Body of pancreas (tissue), 4 donors: ENCODE data around the gene NDC80. TPM values are rescaled to one million over a fixed set of nuclear protein-coding genes. Genes with fewer than 3 reads are reported as not detected.
"Not testable (repeated sequence)": the region's sequence is repeated elsewhere in the genome, so short reads cannot be mapped to it uniquely, and the experiment has no call there.

Experiments used
- ATAC-seq: fragments of 150-250 bp; one replicate; pipeline ENCODE4 v1.9.1; 2016
- DNase-seq, 4 donors: peaks; one replicate each; pipeline ENCODE4 v3.0.0-alpha.2; 2019
- H3K27ac ChIP-seq, 4 donors: fragments of 200-600 bp; sonication (generic); 1 replicate in 3 of 4; 2 replicates in 1 of 4; pipeline versions ENCODE4 v1.5.1 to v1.6.1; 2016 to 2019; ENCODE audit warnings: mild to moderate bottlenecking in 1 of 4, mixed read lengths in 1 of 4, moderate library complexity in 1 of 4
- H3K27me3 ChIP-seq, 2 donors: fragments of 200-600 bp; sonication (generic); one replicate each; pipeline ENCODE4 v1.6.0; 2016; ENCODE audit warnings: mild to moderate bottlenecking in 1 of 2
- H3K36me3 ChIP-seq, 2 donors: fragments of 200-600 bp; sonication (generic); replicated peaks in 1 of 2; 2 replicates each; pipeline ENCODE4 v1.5.1; 2016; ENCODE audit warnings: low read depth in 2 of 2; ENCODE audit not compliant: insufficient read depth in 1 of 2
- H3K4me1 ChIP-seq: fragments of 200-600 bp; sonication (generic); one replicate; pipeline ENCODE4 v1.6.0; 2016
- H3K4me3 ChIP-seq, 2 donors: fragments of 200-600 bp; sonication (generic); 1 replicate in 1 of 2; 2 replicates in 1 of 2; pipeline ENCODE4 v1.5.1; 2016 to 2019
- H3K9me3 ChIP-seq, 3 donors: fragments of 200-600 bp; sonication (generic); 1 replicate in 2 of 3; 2 replicates in 1 of 3; pipeline ENCODE4 v1.5.1; 2016
- POLR2A ChIP-seq, 3 donors: fragments of 450-650 bp; IDR thresholded peaks; one replicate each; pipeline ENCODE4 v1.6.1; 2016; ENCODE audit warnings: antibody characterized with exemption in 3 of 3, mild to moderate bottlenecking in 2 of 3
- WGBS, 2 donors: methylation state at CpG; one replicate each; pipeline ENCODE4 v1.1.5; 2017; 5-methylcytosine and 5-hydroxymethylcytosine counted together
- intact Hi-C: fragments of 100-400 bp; cut with DNase I; formaldehyde crosslinking; loops from one replicate; pipeline ENCODE4 v1.15.1; 2023
- total RNA-seq, 2 donors: library from RNA; depleted of rRNA; stranded (reverse); fragments of >200 nt; gene quantifications; one replicate each; pipeline ENCODE4 v1.1.0, GENCODE V29; 2016
- TF ChIP-seq, protein P1 (sequence below), 7 experiments: fragments of 450-650 bp in 4 of 7; fragments of 200-600 bp in 3 of 7; sonication (generic) in 3 of 7; IDR thresholded peaks; one replicate each; pipeline ENCODE4 v1.5.1; 2016 to 2019; ENCODE audit warnings: antibody characterized with exemption in 7 of 7

Gene NDC80
- total RNA-seq, 2 donors from 2014 or later = not detected

DNA sequence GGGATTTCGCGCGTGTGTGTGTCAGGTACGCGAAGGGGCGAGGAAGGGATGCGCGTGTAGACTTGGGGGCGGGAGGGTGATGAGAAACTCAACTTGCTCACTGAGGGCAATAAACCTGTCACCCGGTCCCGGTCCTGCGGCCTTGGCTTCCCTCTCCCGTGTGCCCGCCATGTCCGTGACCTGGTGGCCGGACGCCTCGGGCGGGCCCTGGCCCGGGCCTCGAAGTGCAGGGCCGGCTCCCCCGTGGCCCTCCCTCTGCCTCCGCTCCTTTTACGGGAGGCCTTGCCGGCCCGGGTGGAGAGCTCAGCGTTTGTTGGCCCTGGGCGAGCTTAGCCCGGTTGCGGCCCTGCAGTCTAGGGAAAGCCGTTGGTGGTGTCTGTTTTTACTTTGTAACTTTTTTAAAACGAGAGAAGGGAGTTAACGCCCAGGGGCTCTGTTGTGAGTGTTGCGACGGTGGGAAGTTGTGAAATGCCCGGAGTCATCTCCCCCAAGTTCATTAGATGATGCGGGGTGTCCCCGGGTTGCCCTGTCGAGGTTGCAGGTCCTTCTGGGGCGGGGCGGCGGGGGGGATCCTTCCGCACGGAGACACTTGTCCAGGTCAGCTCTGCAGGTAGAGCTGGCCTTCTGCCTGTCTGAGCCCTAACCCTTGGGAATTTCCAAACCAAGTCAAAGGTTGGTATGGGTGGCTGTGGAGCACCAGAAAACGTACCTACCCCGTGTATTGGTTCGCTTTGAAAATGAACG is 85.1 kb downstream of the NDC80 start:
- H3K27me3 ChIP-seq = no peaks in the 10 kb centered on the region
- peak; percentile 45 for ATAC-seq

DNA sequence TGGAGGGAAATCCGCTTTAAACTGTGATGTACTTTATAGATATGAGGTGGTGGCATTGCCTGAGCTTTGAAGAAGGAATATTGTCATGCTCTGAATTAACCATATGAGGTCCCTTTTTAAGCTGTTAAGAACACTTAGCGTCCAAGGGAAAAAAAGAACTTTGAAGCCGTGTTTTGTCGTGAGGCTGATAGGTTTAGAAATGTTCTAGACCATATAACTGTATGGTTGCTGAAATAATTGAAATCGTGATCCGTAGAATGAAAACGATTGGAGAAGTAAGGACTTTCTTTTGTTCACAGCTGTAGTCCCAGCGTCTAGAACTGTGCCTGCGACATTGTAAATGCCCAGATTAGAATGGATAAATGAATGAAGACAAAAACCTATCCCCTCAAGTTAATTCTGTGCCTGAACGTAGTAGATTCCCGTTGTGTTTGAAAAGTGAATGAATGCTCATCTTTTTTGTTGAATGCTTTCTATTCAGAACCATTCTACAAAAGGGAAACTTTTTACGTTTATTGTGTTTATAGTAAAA is 85.7 kb downstream of the NDC80 start:
- Histone ChIP-seq H3K4me3 (peak overlapping the region; percentile 62 to 89), H3K27ac (peak overlapping the region; percentile 94 to 99 (median 96)), H3K27me3 (no peaks in the 10 kb centered on the region), H3K4me1 (peaks cover 28% of the 10 kb centered on the region), H3K9me3 (no peaks in the 10 kb centered on the region), H3K36me3 (no peaks in the 10 kb centered on the region)
- no peak for TF ChIP-seq POLR2A (IDR thresholded peaks at IDR 0.05)
- TF ChIP-seq, protein P1, sequence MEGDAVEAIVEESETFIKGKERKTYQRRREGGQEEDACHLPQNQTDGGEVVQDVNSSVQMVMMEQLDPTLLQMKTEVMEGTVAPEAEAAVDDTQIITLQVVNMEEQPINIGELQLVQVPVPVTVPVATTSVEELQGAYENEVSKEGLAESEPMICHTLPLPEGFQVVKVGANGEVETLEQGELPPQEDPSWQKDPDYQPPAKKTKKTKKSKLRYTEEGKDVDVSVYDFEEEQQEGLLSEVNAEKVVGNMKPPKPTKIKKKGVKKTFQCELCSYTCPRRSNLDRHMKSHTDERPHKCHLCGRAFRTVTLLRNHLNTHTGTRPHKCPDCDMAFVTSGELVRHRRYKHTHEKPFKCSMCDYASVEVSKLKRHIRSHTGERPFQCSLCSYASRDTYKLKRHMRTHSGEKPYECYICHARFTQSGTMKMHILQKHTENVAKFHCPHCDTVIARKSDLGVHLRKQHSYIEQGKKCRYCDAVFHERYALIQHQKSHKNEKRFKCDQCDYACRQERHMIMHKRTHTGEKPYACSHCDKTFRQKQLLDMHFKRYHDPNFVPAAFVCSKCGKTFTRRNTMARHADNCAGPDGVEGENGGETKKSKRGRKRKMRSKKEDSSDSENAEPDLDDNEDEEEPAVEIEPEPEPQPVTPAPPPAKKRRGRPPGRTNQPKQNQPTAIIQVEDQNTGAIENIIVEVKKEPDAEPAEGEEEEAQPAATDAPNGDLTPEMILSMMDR (IDR thresholded peaks at IDR 0.05) = no peak
- intact Hi-C loops = no loop called here
- ATAC-seq (no peak), DNase-seq (no peak)
- WGBS, 2 donors = 1 to 2% methylated on average over 12 of the region's 12 CpGs

More for the DNA sequence above, 85.1 kb downstream of the NDC80 start:
- H3K9me3 ChIP-seq = no peaks in the 10 kb centered on the region
- no peaks in the 10 kb centered on the region for H3K36me3 ChIP-seq
- peak overlapping the region; percentile 94 to 99 (median 96) for H3K27ac ChIP-seq
- WGBS, 2 donors = 1% methylated on average over 18 to 49 of the region's 49 CpGs
- peaks cover 28% of the 10 kb centered on the region for H3K4me1 ChIP-seq
- peak overlapping the region; percentile 62 to 89 for H3K4me3 ChIP-seq
- TF ChIP-seq POLR2A (IDR thresholded peaks at IDR 0.05) = peak in 1 of 3 donors; percentile 42
- TF ChIP-seq, protein P1 (IDR thresholded peaks at IDR 0.05) = no peak
- intact Hi-C loops = no loop called here
- peak; percentile 56 to 68 (median 58) for DNase-seq

DNA sequence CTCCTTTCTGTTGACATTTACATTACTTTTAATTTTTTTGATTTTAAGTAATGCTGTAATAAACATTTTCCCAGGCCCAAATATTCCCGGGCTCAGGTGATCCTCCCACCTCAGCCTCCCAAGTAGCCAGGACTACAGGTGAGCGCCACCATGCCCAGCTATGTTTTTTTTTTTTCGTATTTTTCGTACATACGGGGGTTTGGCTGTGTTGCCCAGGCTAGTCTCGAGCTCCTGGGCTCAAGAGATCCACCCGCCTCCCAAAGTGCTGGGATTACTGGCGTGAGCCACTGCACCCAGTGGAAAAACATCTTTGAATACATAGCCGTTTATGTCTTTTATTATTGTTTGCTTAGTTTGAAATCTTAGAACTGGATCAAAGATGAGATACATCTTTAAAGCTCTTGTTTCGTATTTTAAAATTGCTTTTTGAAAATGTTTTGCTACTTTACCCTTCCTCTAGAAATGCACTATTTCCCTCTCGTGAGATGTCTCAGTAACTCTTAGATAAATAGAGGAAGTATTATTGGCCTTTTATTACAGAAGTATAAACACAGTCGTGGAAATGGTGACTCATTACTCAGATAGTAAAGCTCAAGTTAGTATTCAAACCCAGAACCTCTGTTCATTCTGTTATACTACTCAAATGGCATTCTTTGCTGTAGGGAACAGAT is 86.6 kb downstream of the NDC80 start:
- no peak overlapping the region for H3K4me3 ChIP-seq
- intact Hi-C loops = no loop called here
- ATAC-seq = peak; percentile 17
- H3K4me1 ChIP-seq = peaks cover 28% of the 10 kb centered on the region
- no peaks in the 10 kb centered on the region for H3K27me3 ChIP-seq
- WGBS, 2 donors = 17 to 36% methylated on average over 12 of the region's 12 CpGs
- no peaks in the 10 kb centered on the region for H3K36me3 ChIP-seq
- peak overlapping the region; percentile 66 to 99 (median 88) for H3K27ac ChIP-seq
- TF ChIP-seq, protein P1 (IDR thresholded peaks at IDR 0.05) = no peak
- TF ChIP-seq POLR2A (IDR thresholded peaks at IDR 0.05) = peak in 2 of 3 donors; percentile 28 to 65
- DNase-seq = no peak
- no peaks in the 10 kb centered on the region for H3K9me3 ChIP-seq

DNA sequence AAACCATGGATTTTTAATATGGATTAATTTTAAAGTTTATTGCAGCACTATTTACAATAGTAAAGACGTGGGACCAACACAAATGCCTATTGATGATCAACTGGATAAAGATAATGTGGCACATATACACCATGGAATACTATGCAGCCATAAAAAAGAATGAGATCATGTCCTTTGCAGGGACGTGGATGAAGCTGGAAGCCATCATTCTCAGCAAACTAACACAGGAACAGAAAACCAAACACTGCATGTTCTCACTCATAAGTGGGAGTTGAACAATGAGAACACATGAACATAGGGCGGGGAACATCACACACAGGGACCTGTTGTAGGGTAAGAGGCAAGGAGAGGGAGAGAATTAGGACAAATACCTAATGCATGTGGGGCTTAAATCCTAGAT is 89.5 kb downstream of the NDC80 start:
- H3K4me3 ChIP-seq, H3K9me3 ChIP-seq, ATAC-seq, DNase-seq, H3K27me3 ChIP-seq, H3K36me3 ChIP-seq, intact Hi-C loops: not testable (repeated sequence)
- peak overlapping the region in 1 of 4 donors; percentile 97 for H3K27ac ChIP-seq
- H3K4me1 ChIP-seq = peaks cover 39% of the 10 kb centered on the region
- WGBS, 2 donors = 90 to 94% methylated on average over 3 of the region's 3 CpGs

DNA sequence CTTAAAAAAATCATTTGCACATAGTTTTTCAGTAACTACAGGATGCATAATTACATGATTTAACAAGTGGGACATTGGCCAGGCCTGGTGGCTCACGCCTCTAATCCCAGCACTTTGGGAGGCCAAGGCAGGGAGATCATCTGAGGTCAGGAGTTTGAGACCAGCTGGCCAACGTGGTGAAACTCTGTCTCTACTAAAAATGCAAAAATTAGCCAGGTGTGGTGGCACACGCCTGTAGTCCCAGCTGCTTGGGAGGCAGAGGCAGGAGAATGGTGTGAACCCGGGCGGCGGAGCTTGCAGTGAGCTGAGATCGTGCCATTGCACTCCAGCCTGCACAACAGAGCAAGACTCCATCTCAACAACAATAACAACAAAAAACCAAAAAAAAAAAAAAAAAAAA is 90.9 kb downstream of the NDC80 start:
- WGBS, 2 donors = 86 to 88% methylated on average over 7 of the region's 7 CpGs
- intact Hi-C loops = not testable (repeated sequence)

More for the DNA sequence above, 90.9 kb downstream of the NDC80 start:
- not testable (repeated sequence) for H3K36me3 ChIP-seq, H3K4me3 ChIP-seq, H3K27me3 ChIP-seq, H3K27ac ChIP-seq, ATAC-seq, DNase-seq, H3K9me3 ChIP-seq
- H3K4me1 ChIP-seq = peaks cover 39% of the 10 kb centered on the region
